GM10266 (cell line): Measurements from ENCODE around the gene INF2.
A peak's percentile ranks its signal among the peaks of the same experiment; 100 is the strongest.

ENCODE experiments used
- DNase-seq: peaks from one replicate; pipeline ENCODE4 v3.0.0; 2012; ENCODE audit errors: extremely low spot score
- TF ChIP-seq, protein P1 (sequence below): IDR thresholded peaks from 2 replicates; pipeline ENCODE4 v1.5.1; 2012; ENCODE audit warnings: mild to moderate bottlenecking, low read depth; ENCODE audit not compliant: control insufficient read depth, insufficient read depth; ENCODE audit errors: missing control alignments

INF2 gene

GRCh38 chr14:104722938-104723650 lies 33.7 kb downstream of the INF2 start:
- DNase-seq = no peak
- TF ChIP-seq, protein P1, sequence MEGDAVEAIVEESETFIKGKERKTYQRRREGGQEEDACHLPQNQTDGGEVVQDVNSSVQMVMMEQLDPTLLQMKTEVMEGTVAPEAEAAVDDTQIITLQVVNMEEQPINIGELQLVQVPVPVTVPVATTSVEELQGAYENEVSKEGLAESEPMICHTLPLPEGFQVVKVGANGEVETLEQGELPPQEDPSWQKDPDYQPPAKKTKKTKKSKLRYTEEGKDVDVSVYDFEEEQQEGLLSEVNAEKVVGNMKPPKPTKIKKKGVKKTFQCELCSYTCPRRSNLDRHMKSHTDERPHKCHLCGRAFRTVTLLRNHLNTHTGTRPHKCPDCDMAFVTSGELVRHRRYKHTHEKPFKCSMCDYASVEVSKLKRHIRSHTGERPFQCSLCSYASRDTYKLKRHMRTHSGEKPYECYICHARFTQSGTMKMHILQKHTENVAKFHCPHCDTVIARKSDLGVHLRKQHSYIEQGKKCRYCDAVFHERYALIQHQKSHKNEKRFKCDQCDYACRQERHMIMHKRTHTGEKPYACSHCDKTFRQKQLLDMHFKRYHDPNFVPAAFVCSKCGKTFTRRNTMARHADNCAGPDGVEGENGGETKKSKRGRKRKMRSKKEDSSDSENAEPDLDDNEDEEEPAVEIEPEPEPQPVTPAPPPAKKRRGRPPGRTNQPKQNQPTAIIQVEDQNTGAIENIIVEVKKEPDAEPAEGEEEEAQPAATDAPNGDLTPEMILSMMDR = no peak

DNA sequence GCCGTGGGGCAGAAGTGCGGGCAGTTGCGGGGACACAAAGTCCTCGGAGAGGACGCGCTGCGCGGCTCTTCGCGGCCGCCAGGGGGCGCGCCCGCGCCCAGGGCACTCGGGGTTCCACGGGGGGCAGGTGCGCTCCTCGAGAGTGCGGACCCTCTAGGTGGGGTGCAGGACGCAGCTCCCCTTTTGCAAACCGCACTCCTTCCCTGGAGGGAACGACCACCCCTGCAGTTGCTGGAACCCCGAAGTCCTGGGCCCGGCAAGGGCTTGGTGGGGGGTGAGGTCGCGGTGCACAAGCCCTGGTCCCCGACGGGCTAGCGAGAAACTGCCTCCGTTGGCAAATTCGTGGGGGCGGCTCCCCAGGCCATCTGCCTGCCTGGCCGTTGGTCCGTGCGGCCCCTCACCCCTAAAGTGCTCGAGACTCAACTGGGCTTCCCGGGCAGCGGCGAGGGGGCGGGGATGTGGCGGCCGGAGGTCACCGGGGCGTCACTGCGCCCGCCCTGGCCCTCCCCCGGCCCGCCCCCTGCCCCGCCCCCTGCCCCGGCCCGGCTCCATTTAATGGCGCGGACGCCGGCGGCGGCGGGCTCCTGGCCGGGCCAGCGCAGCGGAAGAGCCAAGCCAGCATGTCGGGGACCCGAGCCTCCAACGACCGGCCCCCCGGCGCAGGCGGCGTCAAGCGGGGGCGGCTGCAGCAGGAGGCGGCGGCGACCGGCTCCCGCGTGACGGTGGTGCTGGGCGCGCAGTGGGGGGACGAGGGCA lies 34.4 kb downstream of the INF2 start, which contains the start of gene ADSS1:
Gene ADSS1 (plus strand): TSS at position 579 of the 756 bp plus-strand sequence. CDS start 42 bp downstream, at position 621.
- peak; percentile 96 for DNase-seq

GRCh38 chr14:104724407-104724980 lies 35.1 kb downstream of the INF2 start:
- DNase-seq = no peak
- TF ChIP-seq, protein P1 = no peak

More for the DNA sequence above, 34.4 kb downstream of the INF2 start, which contains the start of gene ADSS1:
- TF ChIP-seq, protein P1 = peak; percentile 83

GRCh38 chr14:104724981-104725771 lies 35.8 kb downstream of the INF2 start:
- DNase-seq = no peak
- TF ChIP-seq, protein P1 = no peak

DNA sequence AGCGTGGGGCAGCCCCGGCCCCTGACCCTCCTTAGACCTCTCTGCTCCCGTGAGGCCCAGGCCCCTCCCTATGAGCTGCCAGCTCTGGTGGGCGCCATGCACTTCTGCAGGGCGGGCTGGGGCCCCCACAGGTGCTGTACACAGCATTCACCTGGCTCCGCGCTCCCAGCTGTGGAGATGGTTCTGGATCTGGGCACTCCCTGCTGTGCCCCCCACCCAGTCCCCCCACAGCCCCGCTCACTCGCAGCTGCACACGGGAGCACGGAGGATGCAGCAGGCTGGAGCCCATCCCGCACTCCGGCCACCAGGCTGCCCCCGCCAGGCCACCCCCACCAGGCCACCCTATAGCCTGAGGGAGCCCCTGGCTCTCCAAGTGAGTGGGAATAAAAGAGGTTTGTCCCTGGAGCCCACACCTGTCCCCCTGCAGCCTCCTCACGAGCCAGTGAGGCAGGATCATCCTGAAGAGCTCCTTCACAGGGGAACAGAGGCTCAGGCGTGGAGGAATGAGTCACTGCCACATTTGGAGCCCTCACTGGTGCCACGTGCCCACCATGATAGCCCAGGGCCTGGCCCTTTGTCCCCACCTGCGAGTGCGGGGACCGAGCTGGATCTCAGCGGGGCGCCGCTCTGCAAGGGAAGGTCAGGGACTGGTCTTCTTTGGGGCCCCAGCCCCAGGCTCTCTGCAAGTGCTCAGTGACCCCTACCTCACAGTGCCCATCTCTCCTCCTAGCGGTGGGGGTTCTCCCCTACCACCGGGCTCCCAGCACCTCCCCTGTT lies 36.5 kb downstream of the INF2 start:
- TF ChIP-seq, protein P1 = no peak
- DNase-seq = no peak
